GM21723 (cell line): ENCODE measurements around the gene HOXB2.
"Not testable (repeated sequence)": the region's sequence is repeated elsewhere in the genome, so short reads cannot be mapped to it uniquely, and the experiment has no call there.

ENCODE experiments used
- ATAC-seq: cut with Tn5 transposase; IDR thresholded peaks from one replicate; pipeline ENCODE4 v1.9.1; 2021; ENCODE audit warnings: mild to moderate bottlenecking, moderate library complexity; ENCODE audit not compliant: unreplicated experiment

Gene HOXB2

GRCh38 chr17:48542114-48542656, 2.7 kb downstream of the HOXB2 start:
- no peak for ATAC-seq

- ATAC-seq, result no peak
Observed at GRCh38 chr17:48541577-48542113, 3.3 kb downstream of the HOXB2 start.

- no peak for ATAC-seq
Observed at GRCh38 chr17:48541036-48541576, 3.8 kb downstream of the HOXB2 start.

- ATAC-seq, result no peak
Observed at GRCh38 chr17:48540213-48540612, 4.7 kb downstream of the HOXB2 start.

GRCh38 chr17:48539177-48539576, 5.7 kb downstream of the HOXB2 start:
- ATAC-seq, result no peak

DNA sequence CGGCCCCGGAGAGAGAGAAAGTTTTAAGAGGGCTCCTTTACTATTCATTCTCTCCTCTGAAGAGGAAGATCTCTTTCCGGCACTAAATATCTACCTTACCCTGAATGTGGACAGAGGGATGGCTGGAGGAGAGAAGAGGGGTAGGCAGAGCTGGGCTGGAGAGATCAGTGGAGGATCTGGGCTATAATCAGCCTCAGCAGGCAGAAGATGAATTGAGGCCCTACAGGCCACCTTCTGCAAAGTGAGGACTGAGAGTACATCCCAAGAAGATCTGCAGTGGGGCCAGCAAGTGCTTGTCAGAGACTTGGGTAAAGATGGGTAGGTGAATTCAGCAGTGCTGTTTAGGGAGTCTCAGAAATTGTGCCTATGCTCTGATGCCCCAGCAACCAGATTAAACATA, 7.6 kb downstream of the HOXB2 start:
- ATAC-seq, result no peak

DNA sequence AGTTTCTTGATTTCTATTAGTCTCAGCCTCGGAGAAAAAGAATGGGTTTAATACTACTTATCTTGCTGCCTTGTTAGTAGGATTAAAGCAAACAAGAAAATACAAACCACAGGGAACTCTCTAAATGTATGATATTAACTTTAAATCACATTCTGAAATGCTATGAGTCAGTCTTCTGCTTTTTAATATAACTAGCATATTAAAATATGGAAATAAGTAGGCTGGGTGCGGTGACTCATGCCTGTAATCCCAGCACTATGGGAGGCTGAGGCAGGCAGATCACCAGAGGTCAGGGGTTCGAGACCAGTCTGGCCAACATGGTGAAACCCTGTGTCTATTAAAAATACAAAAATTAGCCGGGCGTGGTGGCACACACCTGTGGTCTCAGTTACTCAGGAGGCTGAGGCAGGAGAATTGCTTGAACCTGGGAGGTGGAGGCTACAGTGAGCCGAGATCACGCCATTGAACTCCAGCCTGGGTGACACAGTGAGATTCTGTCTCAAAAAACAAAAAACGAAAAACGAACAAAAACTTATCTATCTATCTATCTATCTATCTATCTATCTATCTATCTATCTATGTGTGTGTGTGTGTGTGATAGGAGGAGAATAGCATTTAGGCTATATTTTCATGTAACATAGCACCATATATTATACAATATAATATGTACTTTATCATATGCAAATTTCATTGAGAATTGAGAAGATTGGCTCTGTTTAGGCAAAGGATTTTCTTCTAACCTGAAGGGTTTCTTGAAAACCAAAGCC, 8.9 kb downstream of the HOXB2 start:
- ATAC-seq, result not testable (repeated sequence)

GRCh38 chr17:48532261-48532660, 12.6 kb downstream of the HOXB2 start:
- no peak for ATAC-seq

- ATAC-seq, result no peak
Observed at GRCh38 chr17:48530887-48531272, 14.0 kb downstream of the HOXB2 start, which contains the start of gene HOXB1. HOXB1 (minus strand) TSS chr17:48531011; CDS start chr17:48530904, 107 bp downstream.

DNA sequence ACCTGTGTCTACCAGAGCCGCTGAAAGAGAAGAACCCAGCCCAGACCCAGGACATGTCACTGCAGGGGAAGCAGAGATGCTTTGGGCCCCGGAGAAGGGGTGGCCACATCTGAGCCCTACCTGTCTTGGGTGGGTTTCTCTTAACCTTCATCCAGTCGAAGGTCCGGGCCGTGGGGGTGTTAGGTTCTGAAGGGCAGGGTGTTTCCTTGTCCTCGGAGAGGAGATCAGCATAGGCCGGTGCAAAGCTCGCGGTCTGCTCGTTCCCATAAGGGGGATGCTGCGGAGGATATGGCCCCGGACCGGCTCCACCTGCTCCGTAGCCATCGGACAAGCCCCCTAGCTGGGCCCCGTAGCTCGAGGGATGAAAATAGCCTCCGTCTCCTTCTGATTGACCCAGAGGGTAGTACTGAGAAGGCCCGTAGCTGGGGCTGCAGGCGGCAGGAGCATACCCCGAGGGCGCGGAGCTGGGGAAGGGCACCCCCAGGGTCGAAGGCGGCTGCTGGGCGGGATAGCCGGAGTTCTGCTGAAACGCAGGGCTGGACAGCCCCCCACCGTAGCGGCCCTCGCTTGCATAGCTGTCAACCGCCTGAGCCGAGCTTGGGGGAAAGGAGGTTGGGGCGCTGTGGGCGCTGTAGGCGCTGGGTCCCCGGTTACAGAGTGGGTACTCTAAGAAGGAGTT, 14.6 kb downstream of the HOXB2 start:
- no peak for ATAC-seq

GRCh38 chr17:48529683-48530009, 15.3 kb downstream of the HOXB2 start:
- no peak for ATAC-seq

- ATAC-seq, result no peak
Observed at GRCh38 chr17:48528936-48529682, 15.8 kb downstream of the HOXB2 start.

DNA sequence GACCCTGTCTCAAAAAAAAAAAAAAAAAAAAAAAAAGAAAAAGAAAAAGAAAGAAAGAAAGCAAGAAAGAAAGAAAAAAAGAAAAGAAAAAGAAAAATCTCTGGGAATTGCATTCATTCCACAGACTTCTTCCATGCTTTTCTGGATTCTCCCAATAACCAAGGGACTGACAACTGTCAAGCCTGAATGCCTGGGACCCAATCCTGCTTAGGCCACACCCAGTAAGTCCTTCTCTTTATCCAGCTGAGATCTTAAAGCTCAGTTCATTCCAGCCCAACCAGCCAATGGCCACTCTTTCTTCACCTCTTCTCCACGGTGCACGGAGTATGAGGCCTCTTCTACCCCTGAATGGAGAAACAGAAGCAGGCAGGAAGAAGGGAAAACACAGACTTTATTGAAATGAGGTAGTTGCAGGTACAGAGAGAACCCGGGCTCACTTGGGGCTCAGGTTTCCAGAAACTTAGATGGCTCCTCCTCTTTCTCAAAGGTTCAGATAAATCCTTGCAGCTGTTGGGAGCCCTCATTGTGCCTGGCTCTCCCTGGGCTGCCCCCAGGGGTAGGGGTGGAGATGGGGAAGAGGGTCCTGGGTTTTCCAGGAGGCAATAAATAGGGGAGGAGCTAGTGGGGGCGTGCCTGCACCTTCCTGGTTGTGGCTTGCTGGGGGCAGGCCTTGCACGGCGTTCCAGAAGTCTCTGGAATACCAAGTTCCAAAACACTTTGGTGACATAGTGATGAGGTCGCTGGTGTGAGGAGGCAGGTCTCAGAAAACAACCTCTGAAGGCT, 16.6 kb downstream of the HOXB2 start:
- no peak for ATAC-seq

DNA sequence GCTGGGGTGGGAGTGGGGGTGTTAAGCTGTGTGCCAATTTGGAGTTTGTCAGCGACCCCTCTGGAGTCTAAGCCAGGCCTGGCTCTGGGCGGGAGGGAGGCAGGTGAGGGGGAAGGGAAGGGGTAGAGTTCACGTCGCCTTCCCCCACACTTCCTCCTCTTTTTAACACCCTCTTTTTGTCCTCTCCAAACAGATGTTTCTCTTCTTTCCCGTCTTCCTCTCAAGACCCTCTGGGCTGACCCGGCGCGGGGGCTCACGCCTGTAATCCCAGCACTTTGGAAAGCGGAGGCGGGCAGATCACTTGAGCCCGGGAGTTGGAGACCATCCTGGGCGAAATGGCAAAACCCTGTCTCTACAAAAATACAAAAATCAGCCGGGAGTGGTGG, 17.4 kb downstream of the HOXB2 start:
- no peak for ATAC-seq

- no peak for ATAC-seq
Observed at GRCh38 chr17:48526608-48527546, 18.0 kb downstream of the HOXB2 start.

GRCh38 chr17:48523010-48523409, 21.9 kb downstream of the HOXB2 start:
- no peak for ATAC-seq

DNA sequence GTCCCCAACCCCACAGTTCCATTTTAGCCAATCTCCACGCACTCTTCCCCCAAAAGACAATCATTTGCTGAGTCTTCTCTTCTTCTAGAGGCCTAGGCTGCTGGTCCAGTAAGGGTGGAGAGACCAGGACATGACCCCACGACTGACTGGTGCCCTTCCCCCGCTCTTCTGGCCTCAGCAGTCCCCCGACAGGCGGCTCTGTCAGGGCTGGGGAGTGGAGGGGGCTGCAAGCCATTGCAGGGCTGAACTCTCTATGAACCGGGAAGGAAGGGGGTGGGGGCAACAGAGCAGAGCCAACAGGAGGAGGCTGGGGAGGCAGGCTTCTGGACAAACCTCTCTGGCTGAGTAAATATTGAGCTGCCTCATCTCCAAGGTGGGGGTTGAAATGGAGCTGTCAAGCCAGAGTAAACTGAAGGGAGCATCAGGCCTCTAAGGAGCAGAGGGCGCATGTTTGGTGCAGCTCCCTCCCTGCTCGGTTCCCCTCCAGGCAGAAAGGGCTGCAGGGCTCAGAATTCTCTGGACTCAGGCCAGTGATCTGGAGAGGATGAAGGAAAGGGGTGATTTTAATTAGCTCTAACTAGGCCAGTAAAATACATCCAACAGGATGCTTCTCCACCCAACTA, 22.8 kb downstream of the HOXB2 start:
- ATAC-seq, result no peak

- ATAC-seq, result no peak
Observed at GRCh38 chr17:48520631-48521079, 24.3 kb downstream of the HOXB2 start.

DNA sequence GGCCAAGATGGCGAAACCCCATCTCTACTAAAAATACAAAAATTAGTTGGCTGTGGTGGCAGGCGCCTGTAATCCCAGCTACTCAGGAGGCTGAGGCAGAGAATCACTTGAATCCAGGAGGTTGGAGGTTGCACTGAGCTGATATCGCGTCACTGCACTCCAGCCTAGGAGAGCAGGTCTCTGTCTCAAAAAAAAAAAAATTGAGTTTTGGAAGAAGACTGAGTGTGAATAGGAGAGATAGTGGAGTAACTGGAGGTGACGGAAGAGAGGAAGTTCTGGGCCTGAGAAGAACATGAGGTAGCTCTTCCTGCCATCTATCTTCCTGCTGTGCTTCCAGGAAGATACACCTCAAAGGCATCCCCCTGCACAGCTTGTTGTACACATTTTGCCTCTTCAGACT, 25.5 kb downstream of the HOXB2 start:
- ATAC-seq, result no peak
